Osteoblast (primary cell): Measurements from ENCODE around the gene PARD6A. TPM values are rescaled to one million over a fixed set of nuclear protein-coding genes. Genes with fewer than 3 reads are reported as not detected.

Experiments
- DNase-seq: peaks from one replicate; pipeline ENCODE4 v3.0.0; 2011; ENCODE audit warnings: low spot score, mixed read lengths; ENCODE audit not compliant: insufficient read length; ENCODE audit errors: missing footprints
- H2AFZ ChIP-seq: 2 replicates; pipeline ENCODE4 v1.6.0; 2011; ENCODE audit warnings: mild to moderate bottlenecking, low read length
- H3K27ac ChIP-seq: 2 replicates; pipeline ENCODE4 v1.5.1; 2011; ENCODE audit warnings: mild to moderate bottlenecking, low read depth, low read length, moderate library complexity
- H3K27me3 ChIP-seq: 2 replicates; pipeline ENCODE4 v1.6.0; 2012; ENCODE audit warnings: mild to moderate bottlenecking, control low read depth, inconsistent platforms, low read length, moderate library complexity; ENCODE audit not compliant: insufficient read depth
- H3K36me3 ChIP-seq: 2 replicates; pipeline ENCODE4 v1.5.1; 2011; ENCODE audit warnings: mild to moderate bottlenecking, low read length, control low read depth, moderate library complexity; ENCODE audit not compliant: insufficient read depth
- H3K4me1 ChIP-seq: 2 replicates; pipeline ENCODE4 v1.5.1; 2011; ENCODE audit warnings: mild to moderate bottlenecking, low read length, control low read depth, moderate library complexity; ENCODE audit not compliant: insufficient read depth
- H3K4me2 ChIP-seq: 2 replicates; pipeline ENCODE4 v1.6.0; 2011; ENCODE audit warnings: mild to moderate bottlenecking, low read length; ENCODE audit not compliant: insufficient read depth
- H3K4me3 ChIP-seq: fragments of 200-600 bp; sonication (generic); 3 replicates; pipeline ENCODE4 v1.5.1; 2012; ENCODE audit warnings: mild to moderate bottlenecking, low read length, inconsistent platforms; ENCODE audit not compliant: insufficient read depth
- H3K79me2 ChIP-seq: 2 replicates; pipeline ENCODE4 v1.6.0; 2012; ENCODE audit warnings: mild to moderate bottlenecking, low read length, control low read depth, inconsistent platforms; ENCODE audit not compliant: insufficient read depth
- H3K9me3 ChIP-seq: 2 replicates; pipeline ENCODE4 v1.5.1; 2011; ENCODE audit warnings: low read depth, low read length, control low read depth
- H4K20me1 ChIP-seq: 2 replicates; pipeline ENCODE4 v1.6.0; 2012; ENCODE audit warnings: mild to moderate bottlenecking, low read length, control low read depth; ENCODE audit not compliant: insufficient read depth
- total RNA-seq: library from RNA; depleted of rRNA; stranded (reverse); fragments of >200 nt; gene quantifications from 2 replicates; pipeline ENCODE4 v1.2.3, GENCODE V29; 2012
- TF ChIP-seq, protein P1 (sequence below): IDR thresholded peaks from 2 replicates; pipeline ENCODE4 v1.5.1; 2011; ENCODE audit warnings: mild to moderate bottlenecking, low read depth, low read length, moderate library complexity; ENCODE audit errors: extremely low read depth

PARD6A gene
- total RNA-seq, 1 donor = 2.9 TPM

- TF ChIP-seq, protein P1, sequence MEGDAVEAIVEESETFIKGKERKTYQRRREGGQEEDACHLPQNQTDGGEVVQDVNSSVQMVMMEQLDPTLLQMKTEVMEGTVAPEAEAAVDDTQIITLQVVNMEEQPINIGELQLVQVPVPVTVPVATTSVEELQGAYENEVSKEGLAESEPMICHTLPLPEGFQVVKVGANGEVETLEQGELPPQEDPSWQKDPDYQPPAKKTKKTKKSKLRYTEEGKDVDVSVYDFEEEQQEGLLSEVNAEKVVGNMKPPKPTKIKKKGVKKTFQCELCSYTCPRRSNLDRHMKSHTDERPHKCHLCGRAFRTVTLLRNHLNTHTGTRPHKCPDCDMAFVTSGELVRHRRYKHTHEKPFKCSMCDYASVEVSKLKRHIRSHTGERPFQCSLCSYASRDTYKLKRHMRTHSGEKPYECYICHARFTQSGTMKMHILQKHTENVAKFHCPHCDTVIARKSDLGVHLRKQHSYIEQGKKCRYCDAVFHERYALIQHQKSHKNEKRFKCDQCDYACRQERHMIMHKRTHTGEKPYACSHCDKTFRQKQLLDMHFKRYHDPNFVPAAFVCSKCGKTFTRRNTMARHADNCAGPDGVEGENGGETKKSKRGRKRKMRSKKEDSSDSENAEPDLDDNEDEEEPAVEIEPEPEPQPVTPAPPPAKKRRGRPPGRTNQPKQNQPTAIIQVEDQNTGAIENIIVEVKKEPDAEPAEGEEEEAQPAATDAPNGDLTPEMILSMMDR = no peak
- no peak overlapping the region for H3K4me2 ChIP-seq
Observed at GRCh38 chr16:67677712-67678111, 17.0 kb downstream of the PARD6A start.

GRCh38 chr16:67678354-67679023 lies 17.7 kb downstream of the PARD6A start:
- Histone ChIP-seq H3K27ac (no peak overlapping the region), H3K27me3 (no peaks in the 10 kb centered on the region), H4K20me1 (no peaks in the 10 kb centered on the region), H3K9me3 (no peaks in the 10 kb centered on the region), H3K4me1 (no peaks in the 10 kb centered on the region), H3K36me3 (peaks cover 10% of the 10 kb centered on the region), H2AFZ (no peak overlapping the region), H3K4me3 (no peak overlapping the region), H3K4me2 (no peak overlapping the region), H3K79me2 (no peaks in the 10 kb centered on the region)
- peak; percentile 55 for DNase-seq
- TF ChIP-seq, protein P1 = no peak

More at GRCh38 chr16:67677712-67678111, 17.0 kb downstream of the PARD6A start:
- H4K20me1 ChIP-seq = peaks cover 3% of the 10 kb centered on the region
- no peaks in the 10 kb centered on the region for H3K79me2 ChIP-seq
- H3K4me3 ChIP-seq = no peak overlapping the region
- H3K9me3 ChIP-seq = no peaks in the 10 kb centered on the region
- H3K27ac ChIP-seq = no peak overlapping the region
- H3K4me1 ChIP-seq = peaks cover 5% of the 10 kb centered on the region
- DNase-seq = no peak
- no peak overlapping the region for H2AFZ ChIP-seq
- no peaks in the 10 kb centered on the region for H3K27me3 ChIP-seq
- H3K36me3 ChIP-seq = peaks cover 6% of the 10 kb centered on the region

DNA sequence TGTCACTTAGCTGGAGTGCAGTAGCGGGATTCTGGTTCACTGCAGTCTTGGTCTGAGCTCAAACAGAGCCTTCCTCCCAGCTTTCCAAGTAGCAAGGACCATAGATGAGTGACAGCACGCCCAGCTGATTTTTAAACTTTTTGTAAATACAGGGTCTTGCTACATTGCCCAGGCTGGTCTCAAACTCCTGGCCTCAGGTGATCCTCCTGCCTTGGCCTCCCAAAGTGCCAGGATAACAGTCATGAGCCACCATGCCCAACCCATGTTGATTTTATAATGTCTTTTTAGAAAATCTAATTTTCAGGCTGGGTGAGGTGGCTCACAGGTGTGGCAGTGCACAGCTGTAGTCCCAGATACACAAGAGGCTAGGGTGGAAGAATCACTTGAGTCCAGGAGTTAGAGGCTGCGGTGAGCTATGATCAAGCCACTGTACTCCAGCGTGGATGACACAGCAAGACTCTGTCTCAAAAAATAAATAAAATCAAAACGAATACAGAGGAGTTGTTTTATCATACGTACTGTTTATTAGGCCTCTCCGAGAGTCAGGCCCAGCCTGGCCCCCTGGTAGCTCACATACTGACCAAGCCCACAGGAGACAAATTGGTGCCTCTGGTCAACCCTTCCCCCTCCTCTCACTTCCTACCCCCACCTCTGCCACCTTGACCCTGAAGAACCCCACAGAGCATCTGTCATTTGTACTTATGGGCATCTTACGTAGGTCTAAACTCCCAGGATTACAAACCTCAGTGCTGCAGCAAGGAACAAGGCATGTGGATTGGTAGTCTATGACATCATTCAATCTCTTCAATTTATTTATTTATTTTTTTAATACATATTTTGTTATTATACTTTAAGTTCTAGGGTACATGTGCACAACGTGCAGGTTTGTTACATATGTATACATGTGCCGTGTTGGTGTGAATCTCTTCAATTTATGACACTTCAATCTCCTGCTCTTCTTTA lies 19.5 kb downstream of the PARD6A start:
- Histone ChIP-seq H3K4me1 (no peaks in the 10 kb centered on the region), H3K36me3 (peaks cover 22% of the 10 kb centered on the region), H3K9me3 (no peaks in the 10 kb centered on the region), H3K79me2 (no peaks in the 10 kb centered on the region), H2AFZ (no peak overlapping the region), H3K27me3 (no peaks in the 10 kb centered on the region), H4K20me1 (no peaks in the 10 kb centered on the region), H3K4me3 (no peak overlapping the region), H3K4me2 (no peak overlapping the region), H3K27ac (no peak overlapping the region)
- peak; percentile 9 for DNase-seq
- TF ChIP-seq, protein P1 = no peak

GRCh38 chr16:67683767-67684166 lies 23.0 kb downstream of the PARD6A start:
- Histone ChIP-seq H3K79me2 (no peaks in the 10 kb centered on the region), H4K20me1 (peaks cover 3% of the 10 kb centered on the region), H3K9me3 (no peaks in the 10 kb centered on the region), H3K4me2 (no peak overlapping the region), H3K27me3 (no peaks in the 10 kb centered on the region), H3K4me1 (no peaks in the 10 kb centered on the region), H2AFZ (no peak overlapping the region), H3K27ac (no peak overlapping the region), H3K36me3 (peaks cover 16% of the 10 kb centered on the region), H3K4me3 (no peak overlapping the region)
- TF ChIP-seq, protein P1 = no peak
- DNase-seq = no peak
